SHP77 (cell line): Measurements from ENCODE around the gene LRTM1.

Experiments
- DNase-seq, 2 experiments: peaks; one replicate each; lab custom pipeline; 2025; lab: John Stamatoyannopoulos, UW

The LRTM1 gene

GRCh38 chr3:54939557-54940300, 11.9 kb upstream of the LRTM1 start:
- DNase-seq = no peak

- no peak for DNase-seq
These were observed 8.7 kb upstream of the LRTM1 start for GRCh38 chr3:54936561-54936960.

GRCh38 chr3:54935869-54936268, 8.0 kb upstream of the LRTM1 start:
- no peak for DNase-seq

- DNase-seq = no peak
These were observed 4.7 kb upstream of the LRTM1 start for GRCh38 chr3:54932606-54933005.

DNA sequence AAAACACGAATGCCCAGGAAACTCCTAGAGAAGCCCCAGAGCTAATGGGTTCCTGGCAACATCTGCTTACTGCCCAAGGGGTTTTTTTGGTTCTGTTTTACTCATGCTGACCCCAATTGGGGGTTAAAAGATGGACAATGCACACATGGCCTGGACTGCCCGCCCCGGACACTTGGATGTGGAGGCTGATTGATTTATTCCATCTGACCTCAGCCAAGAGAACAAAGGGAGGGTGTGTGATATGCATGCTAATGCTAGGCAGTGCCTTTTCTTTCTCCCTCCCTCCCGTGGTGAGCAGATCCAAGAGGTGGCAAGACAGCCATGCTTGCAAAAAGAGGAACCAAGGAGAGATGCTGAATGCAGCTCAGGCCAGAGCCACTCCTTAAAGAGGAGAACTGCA, 3.3 kb upstream of the LRTM1 start:
- no peak for DNase-seq

DNA sequence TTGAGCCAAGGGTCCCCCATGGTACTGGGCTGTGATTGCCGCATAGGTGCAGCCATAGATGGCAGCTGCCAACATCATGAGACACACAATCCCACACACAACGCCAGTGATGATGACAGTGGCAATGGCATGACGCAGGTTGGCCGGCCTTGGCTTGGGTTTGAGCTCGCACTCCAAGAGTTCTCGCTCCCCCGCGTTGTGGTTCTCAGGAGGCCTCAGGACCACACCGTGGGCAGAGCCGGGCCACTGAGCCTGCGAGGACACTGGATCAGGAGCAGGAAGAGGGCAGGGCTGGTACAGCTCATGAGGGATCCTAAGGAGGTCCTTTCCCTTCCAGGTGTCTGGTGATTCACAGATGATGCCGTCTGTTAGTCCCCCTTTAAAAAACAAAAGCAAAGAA, 9.3 kb downstream of the LRTM1 start:
- DNase-seq = no peak

DNA sequence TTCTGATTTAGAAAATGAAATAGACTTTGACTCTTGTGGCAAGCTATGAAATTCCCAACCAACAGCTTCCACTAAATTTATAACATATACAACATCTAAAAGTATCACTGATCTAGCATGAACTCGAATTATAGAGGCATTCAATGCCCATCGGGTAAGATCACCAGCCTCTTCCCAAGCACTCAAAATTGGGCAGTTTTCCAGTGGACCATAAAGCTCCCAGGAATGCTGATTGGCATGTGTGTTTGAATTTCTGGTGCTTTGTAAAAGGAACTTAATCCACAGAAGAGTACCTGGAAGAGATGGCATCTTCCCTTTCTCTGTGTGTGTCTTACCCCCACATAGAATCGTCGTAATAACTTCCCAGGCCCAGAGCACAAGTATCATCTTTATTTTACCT, 10.0 kb downstream of the LRTM1 start:
- DNase-seq = no peak

GRCh38 chr3:54917174-54917573, 10.7 kb downstream of the LRTM1 start:
- no peak for DNase-seq

GRCh38 chr3:54916732-54917131, 11.1 kb downstream of the LRTM1 start:
- DNase-seq = no peak

DNA sequence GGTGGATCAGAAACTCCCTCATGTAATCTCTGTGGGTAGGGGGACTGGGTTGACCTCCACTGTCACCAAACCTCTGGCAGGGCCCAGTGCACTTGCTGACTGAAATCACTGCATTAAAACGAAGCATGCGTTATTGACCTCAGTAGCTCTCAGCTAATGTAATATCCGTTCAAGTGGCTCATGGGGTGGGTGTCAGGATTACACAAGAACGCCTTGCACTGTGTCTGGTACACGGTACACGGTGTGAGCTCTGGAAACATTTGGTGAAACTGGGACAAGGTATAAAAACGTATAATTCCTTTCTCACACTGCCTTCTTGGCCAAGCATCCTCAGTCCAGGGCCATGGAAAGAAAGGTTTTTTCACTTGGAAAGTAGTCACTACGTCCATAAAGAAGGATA, 11.9 kb downstream of the LRTM1 start:
- no peak for DNase-seq

- DNase-seq = no peak
These were observed 12.7 kb downstream of the LRTM1 start for GRCh38 chr3:54915181-54915580.

DNA sequence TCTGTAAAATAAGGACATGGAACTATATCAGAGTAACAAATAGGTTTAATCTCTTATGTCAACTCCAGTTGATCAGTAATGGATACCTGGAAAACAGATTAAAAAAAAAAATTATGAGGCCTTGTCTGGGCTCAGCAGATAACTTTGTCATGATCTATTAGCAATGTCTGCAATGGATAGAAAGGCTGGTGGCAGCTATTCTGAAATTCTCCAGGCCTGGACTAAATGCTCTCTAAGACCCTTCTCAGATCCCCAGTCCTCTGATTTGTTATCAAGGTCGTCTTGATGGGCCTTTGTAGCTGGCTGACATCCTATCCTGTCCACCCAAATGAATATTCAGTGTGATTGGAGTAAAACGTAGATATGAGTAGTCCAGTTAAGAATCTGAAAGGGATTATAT, 13.7 kb downstream of the LRTM1 start:
- DNase-seq = no peak

GRCh38 chr3:54909191-54909590, 18.7 kb downstream of the LRTM1 start:
- no peak for DNase-seq

DNA sequence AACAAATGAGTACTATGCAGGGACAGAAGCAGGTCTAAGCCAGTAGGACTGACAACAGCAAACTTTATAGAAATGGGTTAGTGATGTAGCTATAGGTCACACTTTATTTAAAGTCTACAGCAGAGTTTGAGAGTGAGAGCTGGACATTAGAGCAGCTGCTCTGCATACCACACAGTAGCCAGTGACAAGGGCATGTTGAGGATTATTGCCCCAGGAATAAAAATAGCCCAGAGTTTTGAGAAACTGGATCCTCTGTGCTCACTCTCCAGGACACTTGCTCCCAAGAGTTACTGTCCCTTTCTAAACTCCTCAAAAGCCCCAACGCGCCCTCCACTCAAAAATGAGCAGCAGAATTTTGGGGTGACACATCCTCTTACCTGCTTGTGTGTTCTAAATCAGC, 21.1 kb downstream of the LRTM1 start:
- DNase-seq = no peak

- no peak for DNase-seq
These were observed 21.9 kb downstream of the LRTM1 start for GRCh38 chr3:54905920-54906319.

GRCh38 chr3:54905261-54905888, 22.5 kb downstream of the LRTM1 start:
- no peak for DNase-seq

GRCh38 chr3:54901906-54902685, 25.8 kb downstream of the LRTM1 start:
- no peak for DNase-seq

- DNase-seq = no peak
These were observed 26.8 kb downstream of the LRTM1 start for GRCh38 chr3:54900838-54901591.

GRCh38 chr3:54899273-54899672, 28.6 kb downstream of the LRTM1 start:
- no peak for DNase-seq

- DNase-seq = no peak
These were observed 30.7 kb downstream of the LRTM1 start for GRCh38 chr3:54897028-54897711.

GRCh38 chr3:54895613-54896012, 32.2 kb downstream of the LRTM1 start:
- DNase-seq = no peak

DNA sequence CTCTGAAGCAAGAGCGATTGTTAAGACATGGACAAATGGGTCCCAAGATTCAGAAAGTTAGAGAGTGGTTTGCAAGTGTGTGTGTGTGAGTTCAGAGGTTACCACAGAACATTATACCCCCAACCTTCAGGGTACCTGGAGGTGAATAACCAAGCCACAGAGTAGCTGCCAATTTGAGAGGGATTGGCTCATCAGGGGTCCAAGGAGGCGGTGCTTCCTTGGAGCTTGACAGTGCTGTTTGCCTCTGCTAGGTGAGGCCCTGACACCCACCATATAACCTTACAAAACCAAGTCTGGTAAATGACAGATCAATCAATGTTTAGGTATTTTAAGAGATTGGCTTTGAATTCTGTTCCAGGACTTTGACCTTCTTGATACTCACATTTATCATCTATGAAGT, 35.7 kb downstream of the LRTM1 start:
- no peak for DNase-seq
